22Rv1 (cell line): ENCODE measurements around the gene COL12A1.

Experiments
- H3K27ac ChIP-seq: fragments of 450-650 bp; 2 replicates; pipeline ENCODE4 v1.5.1; 2017
- ZFX ChIP-seq: fragments of 450-650 bp; IDR thresholded peaks from 2 replicates; pipeline ENCODE4 v1.6.1; 2017; ENCODE audit warnings: antibody characterized with exemption, borderline replicate concordance
- TF ChIP-seq, protein P1 (sequence below): fragments of 450-650 bp; IDR thresholded peaks from 2 replicates; pipeline ENCODE4 v1.5.1; 2017; ENCODE audit warnings: mild to moderate bottlenecking

COL12A1 gene

DNA sequence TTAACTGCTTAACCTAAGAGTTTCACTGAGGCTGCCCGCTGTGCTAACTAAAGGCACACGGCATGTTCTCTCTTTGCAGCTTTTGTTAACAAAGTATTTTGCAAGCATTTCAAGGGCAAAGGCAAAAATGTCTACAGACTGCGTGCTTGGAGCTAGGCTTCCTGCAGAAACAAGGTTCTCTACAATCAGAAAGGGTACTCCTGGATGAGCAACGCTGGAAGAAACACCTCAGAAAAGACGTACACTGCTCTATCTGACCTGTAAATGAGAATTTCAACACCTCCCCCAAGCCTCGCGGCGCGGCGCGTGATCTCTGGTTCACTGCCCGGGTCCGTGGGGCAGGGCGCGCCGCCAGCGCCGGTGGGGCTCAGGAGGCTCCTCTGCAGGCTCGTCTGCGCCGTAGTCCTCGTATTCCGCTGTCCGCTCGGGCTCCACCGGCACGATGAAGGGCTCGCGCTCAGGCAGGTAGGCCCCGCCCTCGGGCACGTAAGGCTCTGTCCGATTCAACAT is 120.9 kb downstream of the COL12A1 start:
- TF ChIP-seq, protein P1, sequence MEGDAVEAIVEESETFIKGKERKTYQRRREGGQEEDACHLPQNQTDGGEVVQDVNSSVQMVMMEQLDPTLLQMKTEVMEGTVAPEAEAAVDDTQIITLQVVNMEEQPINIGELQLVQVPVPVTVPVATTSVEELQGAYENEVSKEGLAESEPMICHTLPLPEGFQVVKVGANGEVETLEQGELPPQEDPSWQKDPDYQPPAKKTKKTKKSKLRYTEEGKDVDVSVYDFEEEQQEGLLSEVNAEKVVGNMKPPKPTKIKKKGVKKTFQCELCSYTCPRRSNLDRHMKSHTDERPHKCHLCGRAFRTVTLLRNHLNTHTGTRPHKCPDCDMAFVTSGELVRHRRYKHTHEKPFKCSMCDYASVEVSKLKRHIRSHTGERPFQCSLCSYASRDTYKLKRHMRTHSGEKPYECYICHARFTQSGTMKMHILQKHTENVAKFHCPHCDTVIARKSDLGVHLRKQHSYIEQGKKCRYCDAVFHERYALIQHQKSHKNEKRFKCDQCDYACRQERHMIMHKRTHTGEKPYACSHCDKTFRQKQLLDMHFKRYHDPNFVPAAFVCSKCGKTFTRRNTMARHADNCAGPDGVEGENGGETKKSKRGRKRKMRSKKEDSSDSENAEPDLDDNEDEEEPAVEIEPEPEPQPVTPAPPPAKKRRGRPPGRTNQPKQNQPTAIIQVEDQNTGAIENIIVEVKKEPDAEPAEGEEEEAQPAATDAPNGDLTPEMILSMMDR: no peak
- TF ChIP-seq ZFX: no peak
- H3K27ac ChIP-seq: no peak overlapping the region

DNA sequence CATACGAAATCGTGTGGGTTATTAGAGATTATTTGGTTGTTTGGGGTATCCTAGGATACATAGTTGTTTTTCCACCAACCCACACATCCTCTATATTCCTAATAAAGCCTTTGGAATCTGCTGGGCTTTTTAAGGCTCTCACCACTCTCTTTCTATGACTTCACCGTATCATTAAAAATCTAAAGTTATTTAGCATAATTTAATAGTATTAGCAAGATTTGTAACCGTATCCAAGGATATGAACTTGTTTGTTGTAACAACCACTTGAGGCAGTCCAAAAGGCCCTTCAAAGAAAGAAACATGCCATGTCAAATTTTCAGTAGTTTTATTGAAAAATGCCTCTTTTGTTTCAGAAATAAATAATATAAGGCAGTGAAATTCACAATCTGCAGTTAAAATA is 121.8 kb downstream of the COL12A1 start:
- no peak for TF ChIP-seq ZFX
- TF ChIP-seq, protein P1: no peak

DNA sequence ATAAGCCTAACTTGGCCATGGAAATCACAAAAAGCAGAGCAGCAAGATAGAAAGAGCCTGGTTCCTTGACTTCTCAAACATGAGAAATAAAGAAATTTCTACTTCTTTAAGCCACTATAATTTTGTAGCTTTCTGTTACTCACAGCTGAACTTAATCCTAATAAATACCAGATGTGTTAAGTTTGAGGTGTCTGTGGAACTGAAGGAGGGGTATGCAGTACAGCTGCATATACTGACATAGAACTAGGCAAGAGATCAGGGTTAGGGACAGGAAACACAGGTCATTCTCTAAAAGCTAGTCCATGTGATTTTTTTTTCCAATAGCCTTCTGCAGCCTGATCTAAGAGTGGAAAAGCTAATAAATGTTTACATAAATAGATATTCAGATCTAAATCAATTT is 123.9 kb downstream of the COL12A1 start:
- TF ChIP-seq, protein P1: no peak
- no peak for TF ChIP-seq ZFX
- no peak overlapping the region for H3K27ac ChIP-seq

More for the DNA sequence above, 121.8 kb downstream of the COL12A1 start:
- no peak overlapping the region for H3K27ac ChIP-seq

DNA sequence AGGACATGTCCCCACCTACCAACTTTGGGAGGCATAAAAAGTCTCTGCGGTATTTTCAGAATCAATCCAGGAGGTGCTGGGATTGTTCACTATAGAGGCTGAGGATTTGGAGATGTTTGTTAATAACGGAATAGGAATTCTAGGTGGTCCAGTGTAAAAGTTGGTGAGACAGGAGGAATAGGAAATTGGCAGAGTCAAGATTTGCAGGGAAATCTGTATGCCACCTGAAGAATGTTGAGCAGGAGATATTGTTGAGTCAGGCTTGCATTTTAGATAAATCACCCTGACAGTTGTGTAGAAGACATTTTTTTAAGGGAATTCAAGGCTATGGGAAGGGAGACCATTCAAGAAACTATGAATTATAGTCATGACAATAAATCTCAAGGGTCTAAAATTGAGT is 124.8 kb downstream of the COL12A1 start:
- no peak overlapping the region for H3K27ac ChIP-seq
- TF ChIP-seq, protein P1: no peak
- TF ChIP-seq ZFX: no peak

DNA sequence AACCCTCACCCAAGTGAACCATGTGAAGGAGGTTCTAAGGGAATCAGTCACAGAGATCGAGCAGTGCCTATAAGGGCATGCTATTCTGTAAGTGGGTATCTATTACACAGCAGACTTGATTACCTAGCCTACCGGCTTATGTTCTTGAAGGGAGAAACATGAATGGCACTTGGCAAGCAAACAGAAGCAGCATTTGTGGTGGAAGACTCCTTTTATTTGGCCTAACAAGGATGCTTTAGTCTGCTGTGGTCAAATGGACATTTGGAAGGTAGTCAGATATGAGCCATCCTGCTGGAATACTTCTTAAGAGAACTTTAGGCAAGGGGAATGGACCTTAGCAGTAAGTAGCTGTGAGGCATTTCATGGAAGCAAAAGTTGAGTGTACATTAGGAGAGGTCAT is 126.3 kb downstream of the COL12A1 start:
- H3K27ac ChIP-seq: no peak overlapping the region
- TF ChIP-seq ZFX: no peak
- TF ChIP-seq, protein P1: no peak

DNA sequence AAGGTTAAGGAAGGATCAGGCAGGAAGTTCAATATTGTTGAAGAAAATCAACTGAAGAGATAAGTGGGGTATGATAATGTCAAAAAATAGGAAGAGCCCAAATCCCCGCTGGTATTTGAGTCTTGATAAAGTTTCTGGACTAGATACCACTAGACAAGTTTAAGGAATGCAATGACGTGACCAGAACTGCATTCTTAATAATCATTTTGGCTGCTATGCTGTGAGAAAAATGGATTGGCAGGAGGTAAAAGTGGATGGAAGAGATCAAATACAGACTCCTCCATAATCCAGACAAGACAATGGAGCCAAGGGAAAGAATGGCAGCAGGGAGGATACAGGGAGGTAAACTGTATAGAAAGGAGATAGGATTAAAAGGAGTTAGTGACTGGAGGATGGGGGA is 128.2 kb downstream of the COL12A1 start:
- TF ChIP-seq, protein P1: no peak
- no peak for TF ChIP-seq ZFX
- H3K27ac ChIP-seq: no peak overlapping the region

DNA sequence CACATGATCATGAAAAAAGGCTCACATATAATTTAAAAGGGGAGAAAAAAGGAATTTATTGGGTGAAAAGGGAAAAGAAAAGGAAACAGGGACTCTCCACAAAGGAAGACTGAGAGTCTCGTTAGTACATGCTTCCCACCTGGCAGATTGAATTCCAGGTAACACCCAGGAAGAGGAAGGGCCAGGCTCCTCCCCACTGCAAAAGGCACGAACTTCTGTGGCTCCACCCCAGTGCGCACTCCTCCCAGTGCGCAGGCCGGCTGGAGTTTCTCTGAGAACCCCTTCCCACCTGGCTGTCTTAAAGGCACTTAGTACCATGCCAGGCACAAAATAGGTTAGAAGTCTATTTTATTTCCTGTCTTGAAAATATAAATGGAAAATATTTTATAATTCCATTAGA is 129.8 kb downstream of the COL12A1 start:
- TF ChIP-seq, protein P1: no peak
- TF ChIP-seq ZFX: no peak
- no peak overlapping the region for H3K27ac ChIP-seq
